ENCODE measurements around the gene PET100.

The PET100 gene

GRCh38 chr19:7662657-7663056 is 33.1 kb downstream of the PET100 start:
- DNase-seq (ENCODE audit: low read depth), result no peak
- TF ChIP-seq CTCF (IDR thresholded peaks at IDR 0.05; ENCODE audit: insufficient read depth, low read depth, low read length, missing control alignments), result no peak
- H3K4me3 ChIP-seq (ENCODE audit: low read depth, low read length), result no peak overlapping the region

DNA sequence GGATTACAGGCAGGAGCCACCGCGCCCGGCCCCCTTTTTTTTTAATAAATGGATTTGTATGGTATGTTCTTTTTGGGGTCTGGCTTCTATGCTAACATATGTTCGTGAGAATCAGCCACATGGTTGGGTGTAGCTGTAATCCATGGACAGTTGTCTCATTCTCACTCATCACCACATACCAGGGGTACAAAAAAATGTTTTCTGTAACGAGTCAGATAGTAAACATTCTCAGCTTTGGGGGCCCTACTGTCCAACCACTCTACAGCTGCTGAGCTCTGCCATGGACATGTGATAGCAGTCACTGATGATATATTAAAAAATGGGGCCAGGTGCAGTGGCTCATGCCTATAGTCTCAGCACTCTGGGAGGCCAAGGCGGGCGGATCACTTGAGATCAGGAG is 34.1 kb downstream of the PET100 start:
- TF ChIP-seq CTCF (IDR thresholded peaks at IDR 0.05; ENCODE audit: insufficient read depth, low read depth, low read length, missing control alignments), result no peak
- no peak for DNase-seq (ENCODE audit: low read depth)
- no peak overlapping the region for H3K4me3 ChIP-seq (ENCODE audit: low read depth, low read length)

- no peak for TF ChIP-seq CTCF (IDR thresholded peaks at IDR 0.05; ENCODE audit: insufficient read depth, low read depth, low read length, missing control alignments)
- H3K4me3 ChIP-seq (ENCODE audit: low read depth, low read length), result no peak overlapping the region
- DNase-seq (ENCODE audit: low read depth), result no peak
Observed at GRCh38 chr19:7665076-7665475, 35.5 kb downstream of the PET100 start.

DNA sequence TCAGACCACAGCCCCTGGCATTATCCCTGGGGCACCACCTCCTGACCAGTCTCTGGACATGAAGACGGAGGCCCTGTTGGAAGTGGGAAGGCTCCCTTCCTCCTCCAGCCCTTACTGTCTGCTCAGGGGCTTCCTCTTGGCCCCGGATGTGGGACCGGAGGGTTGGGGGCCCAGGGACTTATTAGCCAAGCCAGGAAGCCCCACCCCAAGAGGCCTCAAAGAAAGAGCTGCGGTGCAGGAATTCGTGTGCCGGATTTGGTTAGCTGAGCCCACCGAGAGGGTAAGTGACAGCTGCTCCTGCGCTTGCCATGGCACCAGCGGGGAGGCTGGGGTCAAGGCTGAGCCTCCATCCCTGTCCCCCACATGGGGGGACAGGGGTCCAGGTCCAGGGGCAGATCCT is 39.2 kb downstream of the PET100 start, which contains the start of gene RETN:
Gene RETN (plus strand): TSS at position 208 of the 400 bp plus-strand sequence. CDS start 278 bp downstream, outside the sequence.
- no peak within 1 kb of the TSS for H3K4me3 ChIP-seq (ENCODE audit: low read depth, low read length)
- no peak for TF ChIP-seq CTCF (IDR thresholded peaks at IDR 0.05; ENCODE audit: insufficient read depth, low read depth, low read length, missing control alignments)
- DNase-seq (ENCODE audit: low read depth), result no peak

DNA sequence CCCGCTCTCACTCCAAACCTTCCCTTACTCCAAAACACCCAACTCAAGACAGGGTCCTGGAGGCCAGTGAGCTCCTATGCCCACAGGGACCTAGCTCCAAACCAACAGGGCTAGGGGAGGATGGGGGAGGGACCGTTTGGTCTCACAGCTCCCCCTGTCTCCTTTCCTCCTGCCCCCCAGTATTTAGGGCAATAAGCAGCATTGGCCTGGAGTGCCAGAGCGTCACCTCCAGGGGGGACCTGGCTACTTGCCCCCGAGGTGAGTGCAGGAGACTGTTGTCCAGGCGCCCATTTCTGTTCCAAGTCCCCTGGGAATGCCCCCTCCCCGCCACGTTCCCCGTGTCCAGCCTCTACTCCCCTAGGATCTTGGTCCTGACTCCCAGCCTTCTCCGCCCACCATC is 40.0 kb downstream of the PET100 start:
- DNase-seq (ENCODE audit: low read depth), result no peak
- TF ChIP-seq CTCF (IDR thresholded peaks at IDR 0.05; ENCODE audit: insufficient read depth, low read depth, low read length, missing control alignments), result no peak
- no peak overlapping the region for H3K4me3 ChIP-seq (ENCODE audit: low read depth, low read length)

DNA sequence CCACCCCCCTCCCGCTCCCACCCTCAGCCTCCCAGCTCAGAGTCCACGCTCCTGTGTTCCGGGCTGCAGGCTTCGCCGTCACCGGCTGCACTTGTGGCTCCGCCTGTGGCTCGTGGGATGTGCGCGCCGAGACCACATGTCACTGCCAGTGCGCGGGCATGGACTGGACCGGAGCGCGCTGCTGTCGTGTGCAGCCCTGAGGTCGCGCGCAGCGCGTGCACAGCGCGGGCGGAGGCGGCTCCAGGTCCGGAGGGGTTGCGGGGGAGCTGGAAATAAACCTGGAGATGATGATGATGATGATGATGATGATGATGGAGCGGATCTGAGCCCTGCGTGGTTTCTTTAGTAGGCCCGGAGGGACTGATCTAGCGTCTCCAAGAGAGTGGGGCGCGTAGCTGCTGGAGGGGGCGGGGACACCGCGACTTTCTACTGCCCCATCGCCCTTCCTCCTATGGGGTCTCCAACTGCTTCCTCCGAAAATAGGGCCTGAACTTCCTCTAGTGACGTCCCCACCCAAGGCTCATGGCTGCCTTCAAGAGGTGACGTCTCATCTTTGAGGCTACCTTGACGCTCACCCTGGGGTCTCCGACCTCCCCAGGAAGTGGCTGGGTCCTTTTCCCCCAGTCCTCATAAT is 40.7 kb downstream of the PET100 start:
- H3K4me3 ChIP-seq (ENCODE audit: low read depth, low read length), result peak overlapping the region; percentile 15; the same call in 1 of the 2 replicates
- TF ChIP-seq CTCF (IDR thresholded peaks at IDR 0.05; ENCODE audit: insufficient read depth, low read depth, low read length, missing control alignments), result no peak
- no peak for DNase-seq (ENCODE audit: low read depth)

- DNase-seq (ENCODE audit: low read depth), result no peak
- H3K4me3 ChIP-seq (ENCODE audit: low read depth, low read length), result no peak overlapping the region
- TF ChIP-seq CTCF (IDR thresholded peaks at IDR 0.05; ENCODE audit: insufficient read depth, low read depth, low read length, missing control alignments), result no peak
Observed at GRCh38 chr19:7670790-7671189, 41.2 kb downstream of the PET100 start.
